ENCODE measurements around the gene FAM229A. TPM values are rescaled to one million over a fixed set of nuclear protein-coding genes. Genes with fewer than 3 reads are reported as not detected.

FAM229A gene
- total and polyA plus RNA-seq, 2 donors (not counting 1 experiment from before 2014, with no cell fraction given): 0.77 to 0.99 TPM

DNA sequence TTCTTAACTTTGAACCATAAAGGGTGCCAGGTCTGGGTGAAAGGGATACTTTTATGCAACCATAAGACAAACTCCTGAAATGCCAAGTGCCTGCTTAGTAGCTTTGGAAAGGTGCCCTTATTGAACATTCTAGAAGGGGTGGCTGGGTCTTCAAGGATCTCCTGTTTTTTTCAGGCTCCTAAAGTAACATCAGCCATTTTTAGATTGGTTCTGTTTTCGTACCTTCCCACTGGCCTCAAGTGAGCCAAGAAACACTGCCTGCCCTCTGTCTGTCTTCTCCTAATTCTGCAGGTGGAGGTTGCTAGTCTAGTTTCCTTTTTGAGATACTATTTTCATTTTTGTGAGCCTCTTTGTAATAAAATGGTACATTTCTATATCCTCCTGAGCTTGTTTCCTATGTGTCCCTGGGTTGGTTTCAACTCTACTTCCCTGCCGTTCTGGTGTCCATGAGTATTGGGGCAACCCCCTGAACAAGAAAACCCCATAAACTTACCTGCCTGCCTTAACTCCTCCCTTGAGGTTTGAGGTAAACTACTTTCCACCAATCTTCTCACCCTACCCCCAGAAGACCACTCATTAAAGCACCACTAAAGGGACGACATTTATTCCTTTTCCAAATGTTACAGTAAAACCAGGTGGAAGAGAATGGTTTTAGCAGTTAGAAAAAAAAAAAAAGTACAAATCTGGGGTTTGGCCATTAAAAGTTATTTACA is 28.9 kb downstream of the FAM229A start:
- Histone ChIP-seq H3K9me3 (ENCODE audit: control insufficient read depth, insufficient read depth, low read depth, low read length) (no peaks in the 10 kb centered on the region), H3K9ac (ENCODE audit: insufficient read depth, low read length) (no peak overlapping the region), H3K36me3 (ENCODE audit: control insufficient read depth, insufficient read depth, low read length) (peaks cover 5% of the 10 kb centered on the region), H3K4me1 (ENCODE audit: control insufficient read depth, extremely low read depth, insufficient read depth, low read length) (peaks cover 5% of the 10 kb centered on the region), H3K4me3 (replicated peaks in 1 of 4; ENCODE audit: control extremely low read depth in 1 of 4, insufficient read depth in 1 of 4, low read depth in 3 of 4, low read length in 4 of 4) (no peak overlapping the region), H3K27me3 (ENCODE audit: control insufficient read depth, insufficient read depth, low read length) (peaks cover 3% of the 10 kb centered on the region), H3K27ac (ENCODE audit: insufficient read depth, low read length) (no peak overlapping the region), H2AFZ (ENCODE audit: low read length) (no peak overlapping the region), H4K20me1 (ENCODE audit: control insufficient read depth, extremely low read depth, insufficient read depth, low read length) (no peaks in the 10 kb centered on the region), H3K79me2 (ENCODE audit: control insufficient read depth, insufficient read depth, low read length) (peaks cover 5% of the 10 kb centered on the region), H3K4me2 (ENCODE audit: extremely low read depth, insufficient read depth, low read length) (no peak overlapping the region)
- DNase-seq (ENCODE audit: low read depth in 2 of 2): no peak
- TF ChIP-seq CTCF (conservative IDR thresholded peaks at IDR 0.05 in 1 of 2, IDR thresholded peaks at IDR 0.05 in 1 of 2; ENCODE audit: low read depth in 1 of 2, low read length in 2 of 2): no peak
- no peak for TF ChIP-seq EZH2 (IDR thresholded peaks at IDR 0.05; ENCODE audit: low read length, missing control alignments)

DNA sequence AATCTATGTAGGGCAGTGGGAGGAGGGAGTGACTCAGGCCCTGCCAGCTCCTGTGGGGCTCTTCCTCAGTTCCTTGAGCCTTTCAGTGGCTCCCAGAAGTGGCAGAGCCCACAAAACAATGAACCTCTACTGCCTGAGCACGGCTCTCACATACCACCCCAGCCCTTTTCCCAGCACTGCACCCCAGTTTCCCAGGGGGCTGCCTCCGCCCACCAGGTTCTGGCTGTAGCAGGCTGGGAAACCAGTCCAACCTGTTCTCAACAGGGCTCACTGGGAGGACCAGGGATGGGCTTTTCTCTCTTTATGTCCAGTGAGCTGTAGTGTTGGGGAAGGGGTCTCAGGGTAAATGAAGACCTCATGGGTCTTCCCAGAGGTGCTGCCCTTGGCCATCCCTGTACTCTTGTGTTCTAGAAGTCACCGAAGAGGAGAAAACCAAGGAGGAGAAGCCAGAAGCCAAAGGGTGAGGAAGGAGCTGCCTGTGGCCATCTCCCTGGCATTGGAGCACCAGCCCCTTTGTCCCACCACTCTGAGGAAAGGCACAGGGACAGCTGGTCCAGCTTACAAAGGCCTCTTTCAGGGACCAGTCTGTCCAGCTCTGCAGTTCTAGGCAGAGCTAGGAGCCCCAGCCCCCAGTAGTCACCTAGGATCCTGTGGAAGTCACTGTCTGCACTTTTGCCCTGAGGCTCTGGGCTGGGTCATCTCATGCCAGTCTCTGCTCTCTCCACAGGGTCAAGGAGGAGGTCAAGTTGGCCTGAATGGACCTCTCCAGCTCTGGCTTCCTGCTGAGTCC is 29.8 kb downstream of the FAM229A start:
- Histone ChIP-seq H3K36me3 (ENCODE audit: control insufficient read depth, insufficient read depth, low read length) (peaks cover 5% of the 10 kb centered on the region), H2AFZ (ENCODE audit: low read length) (no peak overlapping the region), H3K27ac (ENCODE audit: insufficient read depth, low read length) (no peak overlapping the region), H3K4me1 (ENCODE audit: control insufficient read depth, extremely low read depth, insufficient read depth, low read length) (peaks cover 5% of the 10 kb centered on the region), H3K4me2 (ENCODE audit: extremely low read depth, insufficient read depth, low read length) (no peak overlapping the region), H4K20me1 (ENCODE audit: control insufficient read depth, extremely low read depth, insufficient read depth, low read length) (no peaks in the 10 kb centered on the region), H3K79me2 (ENCODE audit: control insufficient read depth, insufficient read depth, low read length) (peaks cover 5% of the 10 kb centered on the region), H3K9ac (ENCODE audit: insufficient read depth, low read length) (no peak overlapping the region), H3K9me3 (ENCODE audit: control insufficient read depth, insufficient read depth, low read depth, low read length) (no peaks in the 10 kb centered on the region), H3K4me3 (replicated peaks in 1 of 4; ENCODE audit: control extremely low read depth in 1 of 4, insufficient read depth in 1 of 4, low read depth in 3 of 4, low read length in 4 of 4) (no peak overlapping the region), H3K27me3 (ENCODE audit: control insufficient read depth, insufficient read depth, low read length) (peaks cover 3% of the 10 kb centered on the region)
- DNase-seq (ENCODE audit: low read depth in 2 of 2): no peak
- TF ChIP-seq CTCF (conservative IDR thresholded peaks at IDR 0.05 in 1 of 2, IDR thresholded peaks at IDR 0.05 in 1 of 2; ENCODE audit: low read depth in 1 of 2, low read length in 2 of 2): no peak
- TF ChIP-seq EZH2 (IDR thresholded peaks at IDR 0.05; ENCODE audit: low read length, missing control alignments): no peak

DNA sequence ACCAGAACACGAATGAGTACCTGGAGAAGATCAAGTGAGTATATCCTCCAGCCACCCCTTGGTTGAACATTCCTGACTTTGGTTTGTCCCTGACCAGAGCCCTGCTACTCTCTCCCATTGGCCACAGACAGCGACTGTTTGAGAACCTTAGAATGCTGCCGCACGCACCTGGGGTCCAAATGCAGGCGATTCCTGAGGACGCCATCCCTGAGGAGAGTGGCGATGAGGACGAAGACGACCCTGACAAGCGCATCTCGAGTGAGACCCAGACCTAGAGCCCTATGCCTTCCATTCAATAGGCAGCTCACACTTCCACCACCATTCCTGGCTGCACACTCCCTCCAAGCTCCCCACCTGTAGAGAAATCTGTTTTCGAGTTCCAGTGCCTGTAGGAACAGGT is 30.7 kb downstream of the FAM229A start:
- Histone ChIP-seq H3K4me1 (ENCODE audit: control insufficient read depth, extremely low read depth, insufficient read depth, low read length) (peaks cover 2% of the 10 kb centered on the region), H3K27ac (ENCODE audit: insufficient read depth, low read length) (no peak overlapping the region), H2AFZ (ENCODE audit: low read length) (no peak overlapping the region), H4K20me1 (ENCODE audit: control insufficient read depth, extremely low read depth, insufficient read depth, low read length) (no peaks in the 10 kb centered on the region), H3K36me3 (ENCODE audit: control insufficient read depth, insufficient read depth, low read length) (peaks cover 11% of the 10 kb centered on the region), H3K9me3 (ENCODE audit: control insufficient read depth, insufficient read depth, low read depth, low read length) (no peaks in the 10 kb centered on the region), H3K4me3 (replicated peaks in 1 of 4; ENCODE audit: control extremely low read depth in 1 of 4, insufficient read depth in 1 of 4, low read depth in 3 of 4, low read length in 4 of 4) (no peak overlapping the region), H3K79me2 (ENCODE audit: control insufficient read depth, insufficient read depth, low read length) (peaks cover 5% of the 10 kb centered on the region), H3K4me2 (ENCODE audit: extremely low read depth, insufficient read depth, low read length) (no peak overlapping the region), H3K9ac (ENCODE audit: insufficient read depth, low read length) (no peak overlapping the region), H3K27me3 (ENCODE audit: control insufficient read depth, insufficient read depth, low read length) (no peaks in the 10 kb centered on the region)
- DNase-seq (ENCODE audit: low read depth in 2 of 2): no peak
- TF ChIP-seq EZH2 (IDR thresholded peaks at IDR 0.05; ENCODE audit: low read length, missing control alignments): no peak
- TF ChIP-seq CTCF (conservative IDR thresholded peaks at IDR 0.05 in 1 of 2, IDR thresholded peaks at IDR 0.05 in 1 of 2; ENCODE audit: low read depth in 1 of 2, low read length in 2 of 2): no peak
